Ureter (tissue), 1 donor: ENCODE results near the gene MLEC. TPM values are rescaled to one million over a fixed set of nuclear protein-coding genes. Genes with fewer than 3 reads are reported as not detected.
A peak's percentile ranks its signal among the peaks of the same experiment; 100 is the strongest.
"Not testable (repeated sequence)": the region's sequence is repeated elsewhere in the genome, so short reads cannot be mapped to it uniquely, and the experiment has no call there.

Experiments
- DNase-seq: peaks from one replicate; pipeline ENCODE4 v3.0.0-alpha.2; 2020; ENCODE audit warnings: low spot score
- total RNA-seq: library from RNA; stranded (reverse); gene quantifications from one replicate; pipeline ENCODE4 v1.2.4, GENCODE V29; 2023
- donor health status: DM: yes; HTN: yes; CAD: no.

The MLEC gene
- total RNA-seq, 1 donor from 2014 or later: 150 TPM

DNA sequence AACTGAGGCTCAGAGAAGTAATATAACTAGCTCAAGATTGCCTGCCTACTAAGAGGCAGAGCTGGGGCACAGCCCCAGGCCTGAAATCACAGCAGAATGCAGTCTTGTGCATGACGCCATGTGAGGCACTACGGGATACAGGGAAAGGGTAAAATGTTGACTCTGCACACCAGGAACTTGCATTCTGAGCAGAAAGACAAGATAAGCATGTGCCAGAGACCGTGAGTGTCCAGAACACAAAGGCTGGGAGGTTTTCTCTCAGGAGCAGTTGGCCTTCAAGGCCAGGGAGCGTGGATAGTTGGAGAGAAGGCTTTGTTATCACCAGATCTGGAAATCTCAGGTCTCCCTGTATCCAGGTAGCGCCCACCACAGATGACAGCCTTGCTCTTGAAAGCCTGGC, 23.2 kb upstream of the MLEC start:
- DNase-seq: no peak

DNA sequence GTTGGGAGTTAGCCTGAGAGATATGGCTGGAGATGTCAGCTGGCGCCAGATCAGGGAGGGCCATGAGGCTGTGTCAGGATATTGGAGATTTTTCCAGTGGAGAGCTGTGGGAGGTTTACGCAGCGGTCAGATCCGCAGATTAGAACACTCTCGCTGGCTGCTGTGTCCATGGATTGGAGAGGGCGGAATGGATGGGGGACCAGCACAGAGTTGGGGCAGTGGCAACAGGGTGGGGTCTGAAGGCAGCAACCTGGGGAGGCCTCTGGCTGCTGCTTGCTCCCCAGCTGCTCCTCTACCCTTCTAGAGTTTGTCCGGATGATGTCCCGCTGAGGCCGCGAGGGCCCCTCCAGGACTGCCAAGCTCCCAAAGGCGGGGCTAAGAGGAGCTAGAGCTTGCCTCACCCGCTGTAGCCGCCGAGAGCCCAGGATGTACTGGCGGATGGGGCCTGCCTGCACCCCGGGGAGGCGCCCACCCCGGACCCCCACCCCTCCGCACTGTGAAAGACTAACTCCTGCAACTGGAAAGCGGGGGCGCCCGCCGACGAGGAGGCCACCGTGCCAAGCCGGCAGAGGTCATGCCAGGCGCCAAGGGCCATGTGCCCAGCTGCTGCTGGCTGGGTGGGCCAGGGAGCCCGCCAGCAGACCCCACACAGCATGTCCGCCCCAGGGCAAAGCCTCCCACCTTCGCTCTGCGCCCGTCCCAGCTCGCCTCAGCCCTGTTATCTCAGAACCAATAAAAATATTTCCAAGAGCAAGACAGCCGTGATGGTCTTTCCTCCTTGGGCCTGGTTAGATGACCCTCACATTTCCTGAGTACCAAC, 20.2 kb upstream of the MLEC start:
- DNase-seq: no peak

- no peak for DNase-seq
Measured at GRCh38 chr12:120668091-120668867, 18.7 kb upstream of the MLEC start.

DNA sequence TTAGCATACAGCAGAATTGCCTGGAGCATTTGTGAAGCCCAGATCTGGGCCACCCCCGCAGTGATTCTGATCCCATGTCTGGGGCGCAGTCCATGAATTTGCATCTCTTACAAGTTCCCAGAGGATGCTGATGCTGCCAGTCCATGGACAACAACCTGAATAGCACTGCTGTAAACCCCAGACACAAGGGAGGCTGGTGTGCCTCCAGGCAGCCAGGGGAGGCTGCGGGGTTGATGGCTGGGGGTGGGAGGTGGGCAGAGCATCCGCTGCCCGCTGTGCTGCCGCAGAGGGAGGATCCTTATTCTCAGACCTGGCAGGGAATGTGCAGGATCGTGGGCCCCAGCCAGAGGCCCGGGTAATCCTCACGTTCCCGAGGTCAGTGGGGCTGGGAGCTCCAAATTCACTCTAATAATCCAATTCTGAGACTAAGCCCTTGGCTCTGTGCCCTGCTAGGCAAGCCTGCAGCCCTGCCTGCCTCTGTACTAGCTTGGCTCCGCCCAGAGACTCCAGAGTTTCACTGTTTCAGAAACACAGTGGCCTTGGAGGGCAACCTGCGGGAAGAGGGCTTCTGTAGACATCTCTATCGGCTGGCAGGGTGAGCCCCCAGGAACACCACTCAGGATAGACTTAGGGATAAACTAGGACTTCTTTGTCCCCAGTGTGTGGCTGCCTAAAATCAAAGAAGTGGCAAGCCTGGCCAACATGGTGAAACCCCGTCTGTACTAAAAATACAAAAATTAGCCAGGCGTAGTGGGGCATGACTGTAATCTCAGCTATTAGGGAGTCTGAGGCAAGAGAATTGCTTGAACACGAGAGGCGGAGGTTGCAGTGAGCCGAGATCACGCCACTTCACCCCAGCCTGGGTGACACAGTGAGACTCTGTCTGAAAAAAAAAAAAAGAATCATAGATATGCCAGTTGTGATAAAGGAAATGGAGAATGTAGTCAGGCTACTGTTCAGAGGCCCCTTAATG, 17.8 kb upstream of the MLEC start:
- peak; percentile 64 for DNase-seq

DNA sequence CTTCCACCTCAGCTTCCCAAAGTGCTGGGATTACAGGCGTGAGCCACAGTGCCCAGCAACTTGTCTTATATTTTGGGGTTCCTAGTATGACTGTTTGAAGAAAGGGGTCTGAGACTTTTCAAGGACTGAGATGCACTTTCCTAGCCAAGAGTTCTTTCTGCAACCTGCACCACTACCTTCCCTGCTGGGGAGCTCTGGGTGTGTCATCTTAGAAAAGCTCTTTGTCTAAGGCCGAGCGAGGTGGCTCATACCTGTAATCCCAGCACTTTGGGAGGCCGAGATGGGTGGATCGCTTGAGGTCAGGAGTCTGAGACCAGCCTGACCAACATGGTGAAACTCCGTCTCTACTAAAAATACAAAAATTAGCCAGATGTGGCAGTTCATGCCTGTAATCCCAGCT, 16.7 kb upstream of the MLEC start:
- DNase-seq: not testable (repeated sequence)

- DNase-seq: no peak
Measured at GRCh38 chr12:120670667-120671066, 16.3 kb upstream of the MLEC start.

- no peak for DNase-seq
Measured at GRCh38 chr12:120674097-120674636, 12.8 kb upstream of the MLEC start.

DNA sequence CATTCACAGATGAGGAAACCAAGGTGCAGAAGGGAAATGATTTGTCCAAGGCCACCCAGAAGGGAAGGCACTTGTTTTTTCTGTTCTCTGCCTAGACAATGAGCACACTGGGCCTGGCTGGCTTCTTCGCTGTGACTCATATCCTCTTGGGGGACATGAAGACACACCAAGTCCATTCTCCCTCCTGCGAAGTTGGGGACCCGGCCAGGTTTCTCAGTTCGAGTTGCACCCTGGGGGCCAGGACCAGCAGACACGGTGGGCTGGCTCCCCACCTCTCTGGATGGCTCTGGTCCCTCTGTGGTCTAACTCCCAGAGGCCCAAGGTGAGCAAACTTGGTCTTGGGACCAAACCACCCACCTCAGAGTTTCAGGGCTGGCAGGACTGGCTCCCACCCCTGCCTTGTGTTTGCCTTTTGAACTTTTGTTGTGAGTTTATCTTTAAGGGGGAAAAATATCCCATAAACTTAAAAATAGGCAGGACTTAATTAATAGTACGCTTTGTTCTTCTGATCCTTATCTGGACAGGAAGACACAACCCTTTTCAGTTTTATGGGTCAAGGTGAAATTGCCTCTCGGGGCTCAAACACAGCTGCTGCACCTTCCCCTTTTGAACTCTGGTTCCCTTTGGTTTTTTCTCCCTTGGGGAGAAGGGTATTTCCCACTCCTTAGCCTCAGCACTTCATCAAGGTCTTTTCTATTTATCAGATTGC, 9.0 kb upstream of the MLEC start:
- no peak for DNase-seq

GRCh38 chr12:120678572-120678971, 8.4 kb upstream of the MLEC start:
- DNase-seq: no peak

- DNase-seq: no peak
Measured at GRCh38 chr12:120680165-120680738, 6.7 kb upstream of the MLEC start.

GRCh38 chr12:120684523-120684932, 2.4 kb upstream of the MLEC start:
- DNase-seq: no peak

DNA sequence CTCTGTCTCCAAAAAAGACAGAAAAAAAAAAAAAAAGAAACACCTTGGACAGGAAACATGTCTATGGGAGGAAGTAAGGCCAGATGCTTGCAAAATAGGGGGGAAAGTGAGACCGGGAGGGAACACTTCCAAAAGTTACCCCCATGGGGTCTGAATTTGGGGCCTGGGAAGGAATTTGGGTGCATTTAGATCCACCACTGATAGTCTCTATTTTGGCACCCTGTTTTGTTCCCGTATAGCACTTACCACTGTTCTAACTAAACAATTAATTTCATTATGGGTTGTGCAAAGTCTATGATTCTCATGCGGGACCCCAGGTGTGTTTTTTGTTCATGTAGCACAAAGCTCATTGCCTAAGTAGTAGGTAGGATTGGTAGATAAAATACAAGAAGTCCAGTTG, 1.4 kb upstream of the MLEC start:
- no peak for DNase-seq

GRCh38 chr12:120686151-120686689, 729 bp upstream of the MLEC start:
- DNase-seq: peak; percentile 98

- no peak for DNase-seq
Measured at GRCh38 chr12:120687578-120688289, 785 bp downstream of the MLEC start.

- no peak for DNase-seq
Measured at GRCh38 chr12:120688527-120689071, 1.6 kb downstream of the MLEC start.

- DNase-seq: no peak
Measured at GRCh38 chr12:120689397-120690082, 2.6 kb downstream of the MLEC start.

- DNase-seq: no peak
Measured at GRCh38 chr12:120690083-120690450, 3.1 kb downstream of the MLEC start.

- no peak for DNase-seq
Measured at GRCh38 chr12:120690978-120691377, 4.0 kb downstream of the MLEC start.

GRCh38 chr12:120692524-120693033, 5.6 kb downstream of the MLEC start:
- no peak for DNase-seq
